ENCODE results near the gene TAPBP. TPM values are rescaled to one million over a fixed set of nuclear protein-coding genes. Genes with fewer than 3 reads are reported as not detected.
"Not testable (repeated sequence)": the region's sequence is repeated elsewhere in the genome, so short reads cannot be mapped to it uniquely, and the experiment has no call there.

The TAPBP gene
- total and polyA plus RNA-seq, 4 experiments from 2014 or later = 240 to 370 (median 262) TPM

DNA sequence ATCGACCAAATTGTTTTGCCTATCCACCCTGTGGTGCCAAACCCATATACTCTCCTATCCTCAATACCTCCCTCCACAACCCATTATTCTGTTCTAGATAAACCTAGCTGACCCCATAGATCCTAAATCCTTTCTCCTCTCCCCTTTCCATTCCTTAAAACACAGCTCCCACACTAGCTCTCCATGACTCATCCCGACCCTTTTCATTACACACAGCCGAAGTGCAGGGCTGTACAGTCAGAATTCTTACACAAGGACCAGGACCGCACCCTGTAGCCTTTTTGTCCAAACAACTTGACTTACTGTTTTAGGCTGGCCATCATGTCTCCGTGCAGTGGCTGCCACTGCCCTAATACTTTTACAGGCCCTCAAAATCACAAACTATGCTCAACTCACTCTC is 33.1 kb upstream of the TAPBP start:
- H3K9me3 Mint-ChIP-seq; CTCF ChIA-PET (ENCODE audit: partially characterized antibody); intact Hi-C loops (cut with micrococcal nuclease); H3K27me3 ChIP-seq (ENCODE audit: insufficient read depth, low read length); H3K27me3 Mint-ChIP-seq; H3K36me3 ChIP-seq (ENCODE audit: insufficient read depth, low read length); H3K36me3 Mint-ChIP-seq; H3K4me3 ChIP-seq (ENCODE audit: low read length in 2 of 2); H3K27ac ChIP-seq (ENCODE audit: low read depth, low read length); H3K9me3 ChIP-seq (ENCODE audit: control insufficient read depth in 1 of 2, low read length in 2 of 2); DNase-seq: not testable (repeated sequence)
- peaks cover 42% of the 10 kb centered on the region for H3K4me1 ChIP-seq (ENCODE audit: insufficient read depth, low read length)
- Mint-ChIP-seq H3K4me3 (peak overlapping the region in 1 of 8 donors; percentile 54), H3K4me1 (peaks cover 21 to 49% (median 37%) of the 10 kb centered on the region in 4 donors), H3K27ac (peak overlapping the region in 2 of 7 donors; percentile 6 to 56)
- POLR2A ChIA-PET (ENCODE audit: partially characterized antibody) = interaction anchor here (2.1 kb wide), 1 partner anchor 29 kb away, joined by 6 read pairs; the partner anchor contains the start of gene ZBTB22

- DNase-seq = peak; percentile 81 to 87 (median 84)
- H3K4me1 Mint-ChIP-seq = peaks cover 23 to 49% (median 37%) of the 10 kb centered on the region in 4 donors
- Histone ChIP-seq H3K4me1 (ENCODE audit: insufficient read depth, low read length) (peaks cover 44% of the 10 kb centered on the region), H3K27ac (ENCODE audit: low read depth, low read length) (peak overlapping the region; percentile 79), H3K36me3 (ENCODE audit: insufficient read depth, low read length) (no peaks in the 10 kb centered on the region), H3K9me3 (ENCODE audit: control insufficient read depth in 1 of 2, low read length in 2 of 2) (no peaks in the 10 kb centered on the region), H3K27me3 (ENCODE audit: insufficient read depth, low read length) (no peaks in the 10 kb centered on the region), H3K4me3 (ENCODE audit: low read length in 2 of 2) (peak overlapping the region; percentile 11 to 61)
- CTCF ChIA-PET (ENCODE audit: partially characterized antibody) = interaction anchor here (0.7 to 3.5 kb wide), 26 partner anchors 18 to 356 kb away, joined by 3 to 47 read pairs (median 4); partner anchors contain the start of genes B3GALT4, CUTA, PFDN6 and RPS18
- H3K27me3 Mint-ChIP-seq = no peaks in the 10 kb centered on the region
- peak overlapping the region; percentile 76 to 92 (median 85) for H3K4me3 Mint-ChIP-seq
- peak overlapping the region; percentile 88 to 99 (median 98) for H3K27ac Mint-ChIP-seq
- no peaks in the 10 kb centered on the region for H3K36me3 Mint-ChIP-seq
- POLR2A ChIA-PET (ENCODE audit: partially characterized antibody) = interaction anchor here (0.6 to 3.5 kb wide), 41 partner anchors 9 to 501 kb away, joined by 3 to 117 read pairs (median 5); partner anchors contain the start of genes B3GALT4, BAK1, CUTA and KIFC1
- intact Hi-C loops (cut with micrococcal nuclease) = loop anchor here (1.0 kb wide), 11 partner anchors 22 to 145 kb away; partner anchors contain the start of genes B3GALT4, KIFC1, PFDN6 and RXRB
- H3K9me3 Mint-ChIP-seq = peaks cover 0 to 4% (median 0%) of the 10 kb centered on the region in 8 donors
Observed at GRCh38 chr6:33344701-33345697, 31.1 kb upstream of the TAPBP start.

GRCh38 chr6:33343953-33344611 is 30.2 kb upstream of the TAPBP start:
- H3K27me3 Mint-ChIP-seq = no peaks in the 10 kb centered on the region
- peaks cover 44% of the 10 kb centered on the region for H3K4me1 ChIP-seq (ENCODE audit: insufficient read depth, low read length)
- no peaks in the 10 kb centered on the region for H3K9me3 ChIP-seq (ENCODE audit: control insufficient read depth in 1 of 2, low read length in 2 of 2)
- peak overlapping the region; percentile 88 to 99 (median 98) for H3K27ac Mint-ChIP-seq
- peak; percentile 82 to 92 (median 90) for DNase-seq
- H3K9me3 Mint-ChIP-seq = peaks cover 0 to 4% (median 0%) of the 10 kb centered on the region in 8 donors
- H3K27me3 ChIP-seq (ENCODE audit: insufficient read depth, low read length) = no peaks in the 10 kb centered on the region
- no peaks in the 10 kb centered on the region for H3K36me3 Mint-ChIP-seq
- H3K36me3 ChIP-seq (ENCODE audit: insufficient read depth, low read length) = no peaks in the 10 kb centered on the region
- CTCF ChIA-PET (ENCODE audit: partially characterized antibody) = interaction anchor here (0.6 to 3.5 kb wide), 20 partner anchors 9 to 367 kb away, joined by 3 to 47 read pairs (median 5); partner anchors contain the start of genes B3GALT4, CUTA, PFDN6 and RPS18
- peak overlapping the region; percentile 24 to 61 for H3K4me3 ChIP-seq (ENCODE audit: low read length in 2 of 2)
- peak overlapping the region; percentile 79 for H3K27ac ChIP-seq (ENCODE audit: low read depth, low read length)
- POLR2A ChIA-PET (ENCODE audit: partially characterized antibody) = interaction anchor here (0.6 to 3.5 kb wide), 41 partner anchors 9 to 1329 kb away, joined by 3 to 117 read pairs (median 4); partner anchors contain the start of genes B3GALT4, CUTA, KIFC1 and PFDN6
- peaks cover 23 to 51% (median 39%) of the 10 kb centered on the region in 4 donors for H3K4me1 Mint-ChIP-seq
- H3K4me3 Mint-ChIP-seq = peak overlapping the region; percentile 76 to 92 (median 85)
- intact Hi-C loops (cut with micrococcal nuclease) = loop anchor here (1.0 kb wide), 5 partner anchors 21 to 144 kb away; partner anchors contain the start of genes KIFC1, PFDN6, RXRB and SLC39A7

DNA sequence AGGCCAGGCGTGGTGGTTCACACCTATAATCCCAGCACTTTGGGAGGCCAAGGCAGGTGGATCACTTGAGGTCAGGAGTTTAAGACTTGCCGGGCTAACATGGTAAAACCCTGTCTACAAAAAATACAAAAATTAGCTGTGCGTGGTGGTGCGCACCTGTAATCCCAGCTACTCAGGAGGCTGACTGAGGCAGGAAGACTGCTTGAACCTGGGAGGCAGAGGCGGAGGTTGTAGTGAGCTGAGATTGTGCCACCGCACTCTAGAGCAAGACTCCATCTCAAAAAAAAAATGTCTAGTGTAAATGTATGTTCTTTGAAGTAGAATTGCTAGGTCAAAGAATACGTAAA is 29.7 kb upstream of the TAPBP start:
- H3K9me3 ChIP-seq (ENCODE audit: control insufficient read depth in 1 of 2, low read length in 2 of 2); DNase-seq; H3K9me3 Mint-ChIP-seq; intact Hi-C loops (cut with micrococcal nuclease); H3K36me3 Mint-ChIP-seq; H3K36me3 ChIP-seq (ENCODE audit: insufficient read depth, low read length); H3K27me3 Mint-ChIP-seq; H3K27me3 ChIP-seq (ENCODE audit: insufficient read depth, low read length): not testable (repeated sequence)
- H3K4me1 Mint-ChIP-seq = peaks cover 23 to 56% (median 41%) of the 10 kb centered on the region in 4 donors
- ChIA-PET CTCF (ENCODE audit: partially characterized antibody) (interaction anchor here (0.6 to 3.5 kb wide), 11 partner anchors 9 to 368 kb away, joined by 3 to 47 read pairs (median 5); partner anchors contain the start of genes B3GALT4, CUTA, TAPBP and UQCC2), POLR2A (ENCODE audit: partially characterized antibody) (interaction anchor here (0.6 to 3.5 kb wide), 32 partner anchors 10 to 1329 kb away, joined by 3 to 117 read pairs (median 6); partner anchors contain the start of genes B3GALT4, CUTA, KIFC1 and PFDN6)
- Histone ChIP-seq H3K4me3 (ENCODE audit: low read length in 2 of 2) (peak overlapping the region in 1 of 2 donors; percentile 23), H3K27ac (ENCODE audit: low read depth, low read length) (peak overlapping the region; percentile 79), H3K4me1 (ENCODE audit: insufficient read depth, low read length) (peaks cover 44% of the 10 kb centered on the region)
- peak overlapping the region; percentile 88 to 99 (median 98) for H3K27ac Mint-ChIP-seq
- H3K4me3 Mint-ChIP-seq = peak overlapping the region; percentile 76 to 92 (median 85)

DNA sequence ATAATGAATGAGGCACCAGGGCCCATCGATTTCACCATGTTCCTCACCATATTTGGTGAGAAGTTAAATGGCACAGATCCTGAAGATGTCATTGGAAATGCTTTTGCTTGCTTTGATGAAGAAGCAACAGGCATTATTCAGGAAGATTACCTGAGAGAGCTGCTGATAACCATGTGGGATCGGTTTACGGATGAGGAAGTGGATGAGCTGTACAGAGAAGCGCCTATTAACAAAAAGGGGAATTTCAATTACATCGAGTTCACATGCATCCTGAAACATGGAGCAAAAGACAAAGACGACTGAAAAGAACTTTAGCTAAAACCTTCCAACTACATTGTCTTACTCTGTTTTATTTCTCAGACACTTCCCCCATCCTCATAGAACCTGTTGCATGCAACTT is 25.3 kb upstream of the TAPBP start:
- no peak overlapping the region for H3K4me3 Mint-ChIP-seq
- no peaks in the 10 kb centered on the region for H3K27me3 Mint-ChIP-seq
- no peak for DNase-seq
- Histone ChIP-seq H3K4me1 (ENCODE audit: insufficient read depth, low read length) (peaks cover 25% of the 10 kb centered on the region), H3K27me3 (ENCODE audit: insufficient read depth, low read length) (no peaks in the 10 kb centered on the region), H3K36me3 (ENCODE audit: insufficient read depth, low read length) (no peaks in the 10 kb centered on the region), H3K4me3 (ENCODE audit: low read length in 2 of 2) (no peak overlapping the region), H3K9me3 (ENCODE audit: control insufficient read depth in 1 of 2, low read length in 2 of 2) (no peaks in the 10 kb centered on the region), H3K27ac (ENCODE audit: low read depth, low read length) (no peak overlapping the region)
- no peaks in the 10 kb centered on the region for H3K36me3 Mint-ChIP-seq
- POLR2A ChIA-PET (ENCODE audit: partially characterized antibody) = no interaction called here
- intact Hi-C loops (cut with micrococcal nuclease) = no loop called here
- peaks cover 0 to 6% (median 0%) of the 10 kb centered on the region in 8 donors for H3K9me3 Mint-ChIP-seq
- H3K27ac Mint-ChIP-seq = peak overlapping the region in 2 of 7 donors; percentile 30 to 59
- CTCF ChIA-PET (ENCODE audit: partially characterized antibody) = no interaction called here
- peaks cover 14 to 28% (median 19%) of the 10 kb centered on the region in 4 donors for H3K4me1 Mint-ChIP-seq

GRCh38 chr6:33336495-33336894 is 22.6 kb upstream of the TAPBP start:
- ChIA-PET CTCF (ENCODE audit: partially characterized antibody) (no interaction called here), POLR2A (ENCODE audit: partially characterized antibody) (interaction anchor here (0.8 to 1.1 kb wide), 3 partner anchors 9 to 19 kb away, joined by 3 to 4 read pairs (median 3); partner anchors contain the start of gene ZBTB22)
- H3K36me3 Mint-ChIP-seq = no peaks in the 10 kb centered on the region
- DNase-seq = no peak
- no peaks in the 10 kb centered on the region for H3K4me1 ChIP-seq (ENCODE audit: insufficient read depth, low read length)
- peaks cover 0 to 2% (median 0%) of the 10 kb centered on the region in 8 donors for H3K9me3 Mint-ChIP-seq
- no peak overlapping the region for H3K27ac ChIP-seq (ENCODE audit: low read depth, low read length)
- H3K4me3 ChIP-seq (ENCODE audit: low read length in 2 of 2) = no peak overlapping the region
- peaks cover 6 to 14% (median 11%) of the 10 kb centered on the region in 4 donors for H3K4me1 Mint-ChIP-seq
- no peaks in the 10 kb centered on the region for H3K9me3 ChIP-seq (ENCODE audit: control insufficient read depth in 1 of 2, low read length in 2 of 2)
- intact Hi-C loops (cut with micrococcal nuclease) = no loop called here
- no peak overlapping the region for H3K4me3 Mint-ChIP-seq
- H3K27me3 ChIP-seq (ENCODE audit: insufficient read depth, low read length) = no peaks in the 10 kb centered on the region
- no peaks in the 10 kb centered on the region for H3K36me3 ChIP-seq (ENCODE audit: insufficient read depth, low read length)
- H3K27me3 Mint-ChIP-seq = no peaks in the 10 kb centered on the region
- no peak overlapping the region for H3K27ac Mint-ChIP-seq
